ENCODE data around the gene PFKL. TPM values are rescaled to one million over a fixed set of nuclear protein-coding genes. Genes with fewer than 3 reads are reported as not detected.

PFKL gene
- total RNA-seq = 217 and 452 TPM in 2 replicates

DNA sequence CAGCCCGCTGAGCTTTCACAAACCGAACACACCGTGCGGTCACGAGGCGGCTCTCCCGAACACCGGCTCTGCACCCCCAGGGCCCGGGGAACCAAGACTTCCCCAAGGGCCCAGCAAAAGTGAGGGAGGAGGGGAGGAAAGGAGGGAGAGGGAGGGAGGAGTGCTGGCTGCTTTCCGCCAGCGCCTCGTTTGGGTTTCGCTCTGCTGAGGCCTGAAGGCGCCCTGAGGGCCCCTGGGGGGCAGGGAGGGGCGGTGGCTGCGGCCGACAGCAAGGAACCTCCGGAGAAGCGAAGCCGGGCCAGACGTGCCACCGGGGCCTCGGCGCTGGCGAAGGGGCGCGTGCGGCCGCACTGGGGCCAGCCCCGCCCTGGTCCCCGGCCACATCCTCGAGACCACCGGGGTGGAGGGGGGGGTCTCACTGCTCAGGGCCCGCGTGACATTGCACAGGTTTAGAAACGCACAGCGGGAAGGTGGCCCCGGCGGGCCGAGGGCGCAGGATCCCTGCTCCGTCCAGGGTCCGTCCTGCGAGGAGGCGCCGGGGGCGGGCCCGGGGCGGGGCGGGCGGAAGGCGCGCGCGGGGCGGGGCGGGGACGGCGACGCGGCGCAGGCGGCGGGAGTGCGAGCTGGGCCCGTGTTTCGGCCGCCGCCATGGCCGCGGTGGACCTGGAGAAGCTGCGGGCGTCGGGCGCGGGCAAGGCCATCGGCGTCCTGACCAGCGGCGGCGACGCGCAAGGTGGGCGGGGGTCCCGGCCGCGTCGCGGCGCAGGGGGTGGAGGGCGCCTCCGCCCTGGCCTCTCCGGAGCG lies at the start of gene PFKL:
TSS of gene PFKL (plus strand) at position 596 of the 804 bp plus-strand sequence. CDS start at position 649, 53 bp downstream.

DNA sequence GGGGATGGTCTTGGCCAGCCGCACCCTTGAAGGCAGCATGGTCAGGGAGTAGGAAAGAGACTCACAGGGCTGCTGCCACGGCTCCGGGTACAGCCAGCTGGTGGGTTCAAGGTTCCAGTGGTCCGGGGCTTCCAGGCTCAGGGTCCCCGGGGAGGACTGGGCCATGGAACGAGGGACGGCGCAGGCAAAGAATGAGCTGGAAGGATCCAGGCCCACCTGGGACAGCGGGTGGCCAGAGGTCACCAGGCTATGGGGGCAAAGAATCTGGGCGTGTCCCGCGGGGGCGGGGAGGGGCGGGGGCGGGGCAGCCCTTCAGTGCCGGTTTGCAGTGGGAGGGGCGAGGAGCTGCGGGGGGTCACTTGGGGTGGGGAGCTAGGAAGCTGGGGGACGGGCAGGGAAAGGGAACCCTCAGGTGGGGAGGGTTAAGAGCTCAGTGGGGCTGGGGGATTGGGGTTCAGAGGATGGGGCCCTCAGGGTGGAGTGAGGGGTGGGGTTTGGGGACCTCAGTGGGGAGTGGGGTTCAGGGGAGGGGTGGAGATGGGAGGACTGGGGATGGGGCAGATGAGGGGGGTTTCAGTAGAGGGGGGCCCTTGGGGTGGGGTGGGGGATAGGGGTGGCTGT lies 38.1 kb upstream of the PFKL start, which contains the start of gene DNMT3L:
TSS of gene DNMT3L (minus strand) at position 223 of the 621 bp plus-strand sequence. CDS start 638 bp downstream, outside the sequence.

DNA sequence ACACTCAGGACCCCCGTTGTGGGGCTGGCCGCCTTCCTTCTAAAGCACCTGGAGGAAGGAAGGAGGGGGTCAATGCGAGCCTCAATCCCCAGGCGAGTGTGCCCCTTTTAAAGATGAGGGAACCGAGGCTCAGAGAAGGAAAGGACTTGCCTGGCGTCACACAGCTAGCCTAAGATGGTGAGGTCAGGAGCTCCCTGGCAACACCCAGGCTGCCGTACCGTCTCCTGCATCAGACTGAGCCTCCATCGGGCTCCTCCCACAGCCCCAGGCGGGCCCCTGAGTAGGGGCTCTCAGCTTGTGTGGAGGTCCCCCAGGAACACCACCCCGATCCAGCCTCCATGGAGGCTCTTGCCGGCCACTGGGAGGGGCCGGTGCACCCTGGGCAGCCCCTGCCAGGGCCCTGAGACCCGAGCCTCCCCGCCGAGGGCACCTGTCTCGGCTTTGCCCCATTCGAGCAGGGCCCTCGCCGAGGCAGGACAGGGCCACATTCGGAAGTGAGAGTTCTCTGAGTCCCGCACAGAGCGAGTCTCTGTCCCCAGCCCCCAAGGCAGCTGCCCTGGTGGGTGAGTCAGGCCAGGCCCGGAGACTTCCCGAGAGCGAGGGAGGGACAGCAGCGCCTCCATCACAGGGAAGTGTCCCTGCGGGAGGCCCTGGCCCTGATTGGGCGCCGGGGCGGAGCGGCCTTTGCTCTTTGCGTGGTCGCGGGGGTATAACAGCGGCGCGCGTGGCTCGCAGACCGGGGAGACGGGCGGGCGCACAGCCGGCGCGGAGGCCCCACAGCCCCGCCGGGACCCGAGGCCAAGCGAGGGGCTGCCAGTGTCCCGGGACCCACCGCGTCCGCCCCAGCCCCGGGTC lies 14.5 kb upstream of the PFKL start, which contains the start of gene AIRE:
TSS of gene AIRE (plus strand) at position 739 of the 855 bp plus-strand sequence. CDS start 131 bp downstream, outside the sequence.

DNA sequence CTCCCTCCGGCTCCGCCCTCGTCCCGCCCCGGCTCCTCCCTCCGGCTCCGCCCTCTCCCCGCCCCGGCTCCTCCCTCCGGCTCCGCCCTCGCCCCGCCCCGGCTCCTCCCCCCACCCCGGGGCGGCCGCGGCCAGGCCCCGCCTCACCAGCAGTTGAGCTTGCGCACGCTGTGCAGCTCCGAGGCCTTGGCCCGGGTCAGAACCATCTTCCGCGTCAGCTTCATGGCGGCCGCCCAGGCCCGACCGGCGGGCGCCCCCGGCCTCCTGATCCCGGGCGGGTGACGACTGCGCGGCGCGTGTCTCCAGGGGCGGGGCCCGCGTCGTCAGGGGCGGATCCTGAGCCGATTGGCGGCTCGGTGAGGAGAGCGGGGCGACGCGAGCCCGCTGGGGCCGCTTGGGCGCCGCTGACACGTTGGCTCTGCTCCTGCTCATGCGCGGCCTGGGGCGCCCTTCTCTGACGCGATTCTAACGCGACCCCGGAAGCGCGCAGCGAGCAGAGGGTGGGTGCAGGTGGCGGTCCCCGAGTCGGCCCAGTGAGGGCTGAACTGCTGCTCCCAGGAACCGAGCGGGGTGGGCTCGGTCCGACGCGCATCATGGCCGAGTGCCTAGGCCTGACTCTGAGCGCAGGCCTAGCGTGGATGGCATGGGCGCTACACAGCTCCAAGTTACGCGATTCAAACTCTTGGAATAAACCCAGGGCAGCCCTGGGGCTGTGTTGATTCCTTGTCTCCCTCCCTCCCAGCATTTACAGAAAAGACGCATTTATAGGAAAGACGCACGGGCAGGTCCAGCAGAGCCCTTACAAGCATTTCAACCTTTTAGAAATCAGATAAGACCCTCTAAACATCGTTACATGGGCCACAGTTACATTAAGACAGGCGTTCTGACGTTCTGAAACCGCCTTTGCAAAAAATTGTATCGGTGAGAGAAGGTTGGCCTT lies 39.4 kb downstream of the PFKL start, which contains the start of gene CFAP410:
TSS of gene CFAP410 (minus strand) at position 420 of the 940 bp plus-strand sequence. CDS start at position 224, 196 bp downstream.

DNA sequence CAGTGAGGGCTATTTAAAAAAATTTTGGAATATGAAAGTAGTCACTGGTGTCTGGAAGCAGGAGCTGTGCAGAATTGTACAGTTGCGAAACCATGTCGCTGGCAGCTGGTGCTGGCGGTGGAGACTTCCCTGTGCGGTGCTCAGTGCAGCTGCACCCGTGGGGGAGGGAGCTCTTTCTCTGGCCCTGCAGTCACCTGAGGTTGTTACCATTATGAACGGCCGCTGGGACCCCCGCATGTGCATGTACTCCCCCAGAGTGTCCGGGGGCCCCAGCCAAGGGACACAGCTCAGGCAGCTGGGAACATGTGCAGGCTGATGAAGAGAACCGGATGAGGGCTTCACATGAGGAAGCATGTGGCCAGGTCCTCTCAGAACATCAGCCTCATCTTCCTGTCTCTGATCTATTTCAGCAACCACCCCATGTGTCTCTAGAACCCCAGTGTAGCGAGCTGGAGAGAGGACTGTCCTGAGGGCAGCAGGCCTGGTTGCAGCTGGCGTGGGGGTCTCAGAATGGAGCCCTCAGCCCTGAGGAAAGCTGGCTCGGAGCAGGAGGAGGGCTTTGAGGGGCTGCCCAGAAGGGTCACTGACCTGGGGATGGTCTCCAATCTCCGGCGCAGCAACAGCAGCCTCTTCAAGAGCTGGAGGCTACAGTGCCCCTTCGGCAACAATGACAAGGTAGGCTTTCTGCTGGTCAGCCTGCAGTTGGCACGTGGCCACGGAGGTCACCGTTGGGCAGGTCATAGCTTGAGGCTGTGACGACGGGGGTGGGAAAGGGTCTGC lies 53.5 kb downstream of the PFKL start, which contains the start of gene TRPM2:
TSS of gene TRPM2 (plus strand) at position 431 of the 780 bp plus-strand sequence. CDS start at position 511, 80 bp downstream.

Other genes with a start within 250 kb of the PFKL start
- 1.1 and 4.7 TPM in 2 replicates for gene PWP2, start 192.7 kb upstream of the PFKL start, total RNA-seq
- 15.1 and 21.7 TPM in 2 replicates for gene GATD3, start 166.4 kb upstream of the PFKL start, total RNA-seq
- 0.97 and 14.0 TPM in 2 replicates for gene ICOSLG, start 59.1 kb upstream of the PFKL start, total RNA-seq
- gene DNMT3L, start 38.2 kb upstream of the PFKL start, total RNA-seq = not detected in 2 replicates
- gene AIRE, start 14.2 kb upstream of the PFKL start, total RNA-seq = not detected in 2 replicates
- 4.0 and 5.5 TPM in 2 replicates for gene CFAP410, start 39.3 kb downstream of the PFKL start, total RNA-seq
- 0.76 and 2.1 TPM in 2 replicates for gene TRPM2, start 53.6 kb downstream of the PFKL start, total RNA-seq
- gene LRRC3, start 155.5 kb downstream of the PFKL start, total RNA-seq = 0.97 and 2.0 TPM in 2 replicates
- gene KRTAP10-1, start 240.1 kb downstream of the PFKL start, total RNA-seq = not detected in 2 replicates

Data from bladder microvascular endothelial cell (primary cell).